HG03469 (cell line): Measurements from ENCODE around the gene SPRR2G.
"Not testable (repeated sequence)": the region's sequence is repeated elsewhere in the genome, so short reads cannot be mapped to it uniquely, and the experiment has no call there.

ENCODE experiments used
- ATAC-seq: cut with Tn5 transposase; IDR thresholded peaks from one replicate; pipeline ENCODE4 v1.9.1; 2021; ENCODE audit warnings: mild to moderate bottlenecking, moderate library complexity, moderate number of reproducible peaks; ENCODE audit not compliant: unreplicated experiment

The SPRR2G gene

DNA sequence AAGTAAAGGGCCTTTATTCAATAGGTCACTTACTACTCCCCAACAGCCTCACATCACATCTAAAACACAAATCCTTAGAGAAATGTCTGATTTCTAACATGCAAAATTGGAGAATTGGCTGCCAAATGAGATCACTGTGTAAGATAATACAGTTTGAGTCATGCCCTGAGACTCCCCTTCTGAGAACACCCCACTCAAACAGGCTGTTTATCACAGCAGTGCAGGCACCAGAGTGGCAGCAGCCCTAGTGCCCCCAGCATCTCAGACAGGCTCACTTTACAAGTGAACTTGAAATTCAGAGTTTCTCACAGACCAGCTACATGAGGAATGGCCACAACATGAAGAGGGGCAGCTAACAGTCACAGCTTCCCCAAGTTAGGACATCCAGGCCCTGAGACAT is 35.4 kb downstream of the SPRR2G start:
- ATAC-seq = not testable (repeated sequence)

DNA sequence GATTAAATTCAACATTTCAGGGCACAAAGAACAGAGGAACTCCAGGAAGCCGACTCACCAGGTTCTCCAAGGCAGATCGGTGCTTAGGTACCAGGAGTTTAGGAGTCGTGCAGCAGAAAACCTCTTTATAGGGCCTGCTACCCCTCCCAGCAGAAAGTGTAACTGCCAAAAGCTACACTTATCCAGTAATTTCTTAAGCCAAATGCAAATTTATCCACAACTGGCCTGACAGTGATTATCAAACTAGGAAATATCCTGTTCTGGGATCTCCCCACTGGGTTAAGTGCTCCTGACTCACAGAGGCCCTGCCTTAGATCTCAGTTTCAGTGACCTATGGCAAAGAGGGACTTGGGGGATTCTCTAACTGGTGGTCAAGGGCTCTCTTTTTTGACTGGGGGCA is 37.3 kb downstream of the SPRR2G start, which contains the start of gene SPRR2F:
Gene SPRR2F (minus strand): TSS at position 101 of the 400 bp plus-strand sequence. CDS start 783 bp downstream, outside the sequence.
- ATAC-seq = no peak

DNA sequence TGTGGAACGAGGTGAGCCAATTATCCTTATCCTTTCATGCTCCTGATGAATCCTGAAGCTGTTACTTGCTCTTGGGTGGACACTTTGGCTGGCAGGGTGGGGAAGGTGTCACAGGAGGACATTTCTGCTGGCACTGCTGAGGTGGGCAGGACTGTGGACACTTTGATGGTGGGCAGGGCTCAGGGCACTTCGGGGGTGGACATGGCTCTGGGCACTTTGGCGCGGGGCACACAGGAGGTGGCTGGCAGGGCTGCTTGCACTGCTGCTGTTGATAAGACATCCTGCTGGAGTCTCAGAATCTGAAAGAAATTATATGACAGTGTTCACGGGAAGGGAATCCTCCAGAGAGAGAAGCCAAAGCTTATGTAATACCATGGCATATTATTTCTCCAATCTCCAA is 38.2 kb downstream of the SPRR2G start:
- ATAC-seq = not testable (repeated sequence)

DNA sequence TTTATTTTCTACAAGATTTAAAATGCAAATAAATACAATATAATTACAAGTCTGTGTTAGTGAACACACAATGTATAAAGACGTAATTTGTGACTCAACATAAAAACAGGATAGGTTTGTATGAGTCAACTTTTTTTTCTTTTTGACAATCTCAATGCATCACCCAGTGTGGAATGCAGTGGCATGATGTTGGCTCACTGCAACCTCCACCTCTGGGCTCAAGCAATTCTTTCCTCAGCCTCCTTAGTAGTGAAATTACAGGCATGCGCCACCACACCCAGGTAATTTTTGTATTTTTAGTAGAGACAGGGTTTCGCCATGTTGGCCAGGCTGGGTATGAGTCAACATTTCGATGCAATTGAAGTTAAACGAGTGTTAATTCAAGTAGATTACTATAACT is 50.4 kb downstream of the SPRR2G start:
- no peak for ATAC-seq
